Subcutaneous adipose tissue (tissue), 4 donors: ENCODE measurements around the gene SERP1. TPM values are rescaled to one million over a fixed set of nuclear protein-coding genes. Genes with fewer than 3 reads are reported as not detected.

Source experiments
- CTCF ChIP-seq: fragments of 450-650 bp; IDR thresholded peaks from one replicate; pipeline ENCODE4 v1.5.1; 2016; ENCODE audit warnings: low read depth, mild to moderate bottlenecking, control low read depth, antibody characterized with exemption, moderate library complexity
- total RNA-seq, 4 donors: library from RNA; depleted of rRNA; stranded (reverse); fragments of >200 nt; gene quantifications; one replicate each; pipeline ENCODE4 v1.1.0, GENCODE V29; 2016

The SERP1 gene
- total RNA-seq, result 100 to 1,000 TPM; 106 to 198 (median 175) TPM

- TF ChIP-seq CTCF, result no peak
These were observed at the start of gene SERP1, which contains the start of gene EIF2A for GRCh38 chr3:150546226-150547044. SERP1 (minus strand) TSS chr3:150546496; CDS start chr3:150546135, 361 bp downstream. EIF2A (plus strand) TSS chr3:150546787; CDS start chr3:150546803, 16 bp downstream.

- no peak for TF ChIP-seq CTCF
These were observed 47.9 kb upstream of the SERP1 start for GRCh38 chr3:150594150-150594549.

- no peak for TF ChIP-seq CTCF
These were observed 43.5 kb upstream of the SERP1 start for GRCh38 chr3:150589759-150590158.

GRCh38 chr3:150588027-150588830 is 41.9 kb upstream of the SERP1 start:
- no peak for TF ChIP-seq CTCF

- no peak for TF ChIP-seq CTCF
These were observed 36.7 kb upstream of the SERP1 start for GRCh38 chr3:150583028-150583427.

- no peak for TF ChIP-seq CTCF
These were observed 36.3 kb upstream of the SERP1 start for GRCh38 chr3:150582620-150583019.

- no peak for TF ChIP-seq CTCF
These were observed 34.9 kb upstream of the SERP1 start for GRCh38 chr3:150581174-150581573.
